IPS-15b (cell line): Measurements from ENCODE around the gene PPP1R12A.

Experiments used
- H3K27me3 ChIP-seq: one replicate; pipeline ENCODE4 v1.6.1; 2013; ENCODE audit warnings: low read length; ENCODE audit not compliant: control insufficient read depth, insufficient read depth
- H3K36me3 ChIP-seq: one replicate; pipeline ENCODE4 v1.6.1; 2013; ENCODE audit warnings: low read length; ENCODE audit not compliant: control insufficient read depth, insufficient read depth
- H3K4me1 ChIP-seq: one replicate; pipeline ENCODE4 v1.6.1; 2013; ENCODE audit warnings: mild to moderate bottlenecking, low read length; ENCODE audit not compliant: control insufficient read depth, insufficient read depth
- H3K4me3 ChIP-seq: one replicate; pipeline ENCODE4 v1.5.1; 2013; ENCODE audit warnings: low read depth, low read length
- H3K9ac ChIP-seq: one replicate; pipeline ENCODE4 v1.6.1; 2013; ENCODE audit warnings: low read depth, mild to moderate bottlenecking, low read length
- H3K9me3 ChIP-seq: one replicate; pipeline ENCODE4 v1.6.1; 2013; ENCODE audit warnings: mild to moderate bottlenecking, low read length; ENCODE audit not compliant: control insufficient read depth, insufficient read depth

Gene PPP1R12A

DNA sequence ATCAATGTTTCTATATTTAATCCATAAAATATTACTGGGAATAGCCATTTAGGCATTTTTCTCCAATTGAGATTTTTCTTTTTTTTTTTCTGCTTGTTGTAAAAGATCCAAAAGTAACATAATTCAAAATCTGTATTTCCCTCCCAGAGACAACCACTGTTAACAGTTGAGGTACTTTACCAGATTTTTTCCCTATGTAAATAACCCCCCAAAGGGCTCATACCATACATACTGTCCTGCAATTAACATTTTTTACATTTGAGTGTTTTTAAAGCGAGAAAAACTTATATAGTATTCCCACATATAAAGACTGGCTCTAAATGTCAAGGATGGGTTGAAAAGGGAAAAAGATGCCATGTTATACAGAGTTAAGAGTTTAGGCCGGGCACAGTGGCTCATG lies 18.1 kb downstream of the PPP1R12A start:
- Histone ChIP-seq H3K4me3 (no peak overlapping the region), H3K9ac (no peak overlapping the region), H3K4me1 (no peaks in the 10 kb centered on the region), H3K36me3 (no peaks in the 10 kb centered on the region), H3K27me3 (no peaks in the 10 kb centered on the region), H3K9me3 (no peaks in the 10 kb centered on the region)

GRCh38 chr12:79911889-79912656 lies 22.8 kb downstream of the PPP1R12A start:
- Histone ChIP-seq H3K9me3 (no peaks in the 10 kb centered on the region), H3K4me3 (no peak overlapping the region), H3K27me3 (no peaks in the 10 kb centered on the region), H3K9ac (no peak overlapping the region), H3K4me1 (no peaks in the 10 kb centered on the region), H3K36me3 (no peaks in the 10 kb centered on the region)

- H3K27me3 ChIP-seq = no peaks in the 10 kb centered on the region
- H3K9me3 ChIP-seq = no peaks in the 10 kb centered on the region
- H3K4me1 ChIP-seq = peaks cover 4% of the 10 kb centered on the region
- H3K9ac ChIP-seq = no peak overlapping the region
- no peak overlapping the region for H3K4me3 ChIP-seq
- H3K36me3 ChIP-seq = no peaks in the 10 kb centered on the region
These were observed 26.5 kb downstream of the PPP1R12A start for GRCh38 chr12:79908366-79908765.

GRCh38 chr12:79901506-79901905 lies 33.4 kb downstream of the PPP1R12A start:
- H3K9ac ChIP-seq = no peak overlapping the region
- no peak overlapping the region for H3K4me3 ChIP-seq
- H3K36me3 ChIP-seq = no peaks in the 10 kb centered on the region
- H3K27me3 ChIP-seq = no peaks in the 10 kb centered on the region
- peaks cover 4% of the 10 kb centered on the region for H3K4me1 ChIP-seq
- no peaks in the 10 kb centered on the region for H3K9me3 ChIP-seq

DNA sequence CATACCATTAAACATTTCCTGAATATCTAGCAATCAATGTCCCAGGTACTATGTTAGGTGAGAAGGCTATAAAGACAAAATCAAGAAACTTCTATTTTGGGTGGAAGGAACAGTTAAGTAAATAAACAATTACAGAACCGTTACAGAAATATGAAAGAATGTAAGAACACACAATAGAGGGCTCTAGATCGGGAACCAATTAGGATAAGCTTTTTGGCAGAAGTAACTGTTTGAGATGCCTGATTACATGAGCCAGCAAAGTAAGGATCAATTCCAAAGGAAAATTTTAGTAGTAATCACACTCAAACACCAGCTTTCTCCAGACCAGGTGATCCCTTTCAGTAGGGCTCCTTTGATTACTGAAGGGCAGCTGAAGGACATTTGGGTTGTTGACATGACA lies 33.9 kb downstream of the PPP1R12A start:
- H3K27me3 ChIP-seq = no peaks in the 10 kb centered on the region
- H3K9me3 ChIP-seq = no peaks in the 10 kb centered on the region
- no peak overlapping the region for H3K4me3 ChIP-seq
- H3K36me3 ChIP-seq = no peaks in the 10 kb centered on the region
- no peak overlapping the region for H3K9ac ChIP-seq
- peaks cover 4% of the 10 kb centered on the region for H3K4me1 ChIP-seq

GRCh38 chr12:79900199-79900598 lies 34.7 kb downstream of the PPP1R12A start:
- Histone ChIP-seq H3K4me1 (no peaks in the 10 kb centered on the region), H3K27me3 (no peaks in the 10 kb centered on the region), H3K9me3 (no peaks in the 10 kb centered on the region), H3K36me3 (no peaks in the 10 kb centered on the region), H3K4me3 (no peak overlapping the region), H3K9ac (no peak overlapping the region)

- Histone ChIP-seq H3K36me3 (no peaks in the 10 kb centered on the region), H3K4me3 (no peak overlapping the region), H3K9ac (no peak overlapping the region), H3K9me3 (no peaks in the 10 kb centered on the region), H3K4me1 (no peaks in the 10 kb centered on the region), H3K27me3 (no peaks in the 10 kb centered on the region)
These were observed 37.3 kb downstream of the PPP1R12A start for GRCh38 chr12:79897617-79898016.

GRCh38 chr12:79895804-79896203 lies 39.1 kb downstream of the PPP1R12A start:
- H3K9ac ChIP-seq = no peak overlapping the region
- no peak overlapping the region for H3K4me3 ChIP-seq
- H3K4me1 ChIP-seq = no peaks in the 10 kb centered on the region
- H3K27me3 ChIP-seq = no peaks in the 10 kb centered on the region
- no peaks in the 10 kb centered on the region for H3K9me3 ChIP-seq
- no peaks in the 10 kb centered on the region for H3K36me3 ChIP-seq

DNA sequence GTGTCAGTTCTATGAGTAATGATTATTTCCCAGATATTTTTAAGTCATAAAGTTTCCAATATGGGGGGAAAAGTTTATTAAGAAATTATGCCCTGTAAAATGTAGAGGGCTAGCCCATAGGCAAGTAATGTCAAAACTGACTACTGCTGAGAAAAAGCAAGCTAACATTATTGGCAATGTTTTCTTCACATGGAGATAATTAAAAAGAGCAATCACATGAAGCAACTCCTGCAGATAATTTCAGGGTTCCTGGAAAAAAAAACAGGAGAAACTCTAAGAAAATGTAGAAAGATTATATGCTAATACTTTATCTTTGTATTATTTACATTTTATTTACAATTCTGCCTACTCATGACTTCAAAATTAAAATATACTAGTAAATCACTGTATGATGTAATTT lies 39.8 kb downstream of the PPP1R12A start:
- Histone ChIP-seq H3K27me3 (no peaks in the 10 kb centered on the region), H3K9me3 (no peaks in the 10 kb centered on the region), H3K4me1 (no peaks in the 10 kb centered on the region), H3K36me3 (no peaks in the 10 kb centered on the region), H3K4me3 (no peak overlapping the region), H3K9ac (no peak overlapping the region)

- no peaks in the 10 kb centered on the region for H3K27me3 ChIP-seq
- H3K9me3 ChIP-seq = no peaks in the 10 kb centered on the region
- no peaks in the 10 kb centered on the region for H3K36me3 ChIP-seq
- H3K4me1 ChIP-seq = no peaks in the 10 kb centered on the region
- H3K9ac ChIP-seq = no peak overlapping the region
- no peak overlapping the region for H3K4me3 ChIP-seq
These were observed 43.3 kb downstream of the PPP1R12A start for GRCh38 chr12:79891506-79892162.

GRCh38 chr12:79887890-79888289 lies 47.0 kb downstream of the PPP1R12A start:
- no peaks in the 10 kb centered on the region for H3K36me3 ChIP-seq

GRCh38 chr12:79886917-79887519 lies 47.9 kb downstream of the PPP1R12A start:
- no peak overlapping the region for H3K4me3 ChIP-seq
- H3K9me3 ChIP-seq = no peaks in the 10 kb centered on the region
- H3K9ac ChIP-seq = no peak overlapping the region
- no peaks in the 10 kb centered on the region for H3K36me3 ChIP-seq
- peaks cover 3% of the 10 kb centered on the region for H3K4me1 ChIP-seq
- H3K27me3 ChIP-seq = no peaks in the 10 kb centered on the region

More at GRCh38 chr12:79887890-79888289, 47.0 kb downstream of the PPP1R12A start:
- Histone ChIP-seq H3K27me3 (no peaks in the 10 kb centered on the region), H3K4me1 (peaks cover 3% of the 10 kb centered on the region), H3K9ac (no peak overlapping the region), H3K4me3 (no peak overlapping the region), H3K9me3 (no peaks in the 10 kb centered on the region)
